Islet of Langerhans (tissue), 1 donor: ENCODE data around the gene MPPED2.

Source experiments
- FAIRE-seq: peaks from one replicate; lab custom pipeline; 2011; peaks lifted over from hg19 to GRCh38; lab: Jason Lieb, UNC

MPPED2 gene

GRCh38 chr11:30414806-30415205, 171.3 kb downstream of the MPPED2 start:
- FAIRE-seq, result no peak

- FAIRE-seq, result no peak
These were observed 171.9 kb downstream of the MPPED2 start for GRCh38 chr11:30414244-30414643.

DNA sequence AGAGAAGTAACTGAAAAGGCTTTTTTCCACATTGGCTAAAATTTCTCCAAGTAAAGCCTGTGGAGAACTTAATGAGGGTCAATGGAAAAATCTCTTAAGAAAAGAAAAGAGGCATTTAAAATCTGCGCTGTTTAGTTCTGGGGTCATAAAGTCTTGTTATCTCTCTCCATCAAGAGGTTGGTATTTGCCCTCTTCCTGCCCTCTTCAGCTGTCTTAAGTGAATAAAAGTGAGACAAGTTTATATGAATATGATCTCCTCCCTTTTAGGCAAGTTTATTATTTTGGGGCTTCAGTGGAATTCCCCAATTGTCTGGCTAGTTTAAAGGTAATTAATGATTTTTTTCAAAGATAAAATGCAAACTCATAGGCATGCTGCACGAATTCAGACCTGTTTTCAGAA, 173.6 kb downstream of the MPPED2 start:
- FAIRE-seq, result no peak

DNA sequence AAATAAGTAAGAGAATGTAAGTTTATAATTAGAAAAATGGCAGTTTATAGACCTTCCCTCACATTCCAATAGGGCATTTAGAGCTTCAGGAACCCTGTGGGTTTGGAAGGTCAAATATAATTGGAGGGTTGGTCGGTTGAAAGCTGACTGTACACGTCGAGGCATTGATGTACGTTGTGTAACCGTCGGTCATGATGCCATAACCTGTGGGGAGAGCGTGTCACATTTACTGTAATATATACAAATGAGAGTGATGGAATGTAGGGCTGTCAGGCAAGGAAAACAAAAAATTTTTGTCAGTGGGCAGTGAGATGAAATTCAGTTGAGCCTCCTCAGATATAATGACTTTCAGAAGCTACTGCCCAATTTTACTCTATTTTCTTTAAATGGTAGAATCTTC, 174.8 kb downstream of the MPPED2 start:
- FAIRE-seq, result no peak

GRCh38 chr11:30406978-30407762, 179.0 kb downstream of the MPPED2 start:
- no peak for FAIRE-seq

- no peak for FAIRE-seq
These were observed 180.8 kb downstream of the MPPED2 start for GRCh38 chr11:30405385-30405784.

GRCh38 chr11:30404136-30404535, 182.0 kb downstream of the MPPED2 start:
- FAIRE-seq, result no peak

DNA sequence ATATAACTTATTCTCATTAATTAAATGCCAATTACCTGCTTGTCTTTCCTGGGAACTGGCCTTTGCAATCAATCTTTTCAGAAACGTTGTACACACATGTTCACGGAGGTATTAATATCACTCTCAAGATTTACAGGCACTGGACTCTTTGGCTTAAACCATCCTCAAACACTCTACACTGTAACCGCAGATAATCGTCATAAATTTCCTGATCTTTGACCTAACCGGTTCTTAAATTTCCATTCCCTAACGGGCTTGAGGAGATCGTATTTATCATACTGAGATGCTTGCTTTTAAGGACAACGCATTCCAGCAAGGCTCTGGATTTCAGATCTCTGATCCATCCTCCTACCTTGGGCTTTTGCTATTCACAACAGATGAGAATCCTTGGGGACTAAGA, 190.4 kb downstream of the MPPED2 start:
- FAIRE-seq, result no peak

GRCh38 chr11:30393012-30393411, 193.1 kb downstream of the MPPED2 start:
- FAIRE-seq, result no peak

- no peak for FAIRE-seq
These were observed 193.8 kb downstream of the MPPED2 start for GRCh38 chr11:30392221-30392784.

GRCh38 chr11:30388957-30389356, 197.2 kb downstream of the MPPED2 start:
- no peak for FAIRE-seq

DNA sequence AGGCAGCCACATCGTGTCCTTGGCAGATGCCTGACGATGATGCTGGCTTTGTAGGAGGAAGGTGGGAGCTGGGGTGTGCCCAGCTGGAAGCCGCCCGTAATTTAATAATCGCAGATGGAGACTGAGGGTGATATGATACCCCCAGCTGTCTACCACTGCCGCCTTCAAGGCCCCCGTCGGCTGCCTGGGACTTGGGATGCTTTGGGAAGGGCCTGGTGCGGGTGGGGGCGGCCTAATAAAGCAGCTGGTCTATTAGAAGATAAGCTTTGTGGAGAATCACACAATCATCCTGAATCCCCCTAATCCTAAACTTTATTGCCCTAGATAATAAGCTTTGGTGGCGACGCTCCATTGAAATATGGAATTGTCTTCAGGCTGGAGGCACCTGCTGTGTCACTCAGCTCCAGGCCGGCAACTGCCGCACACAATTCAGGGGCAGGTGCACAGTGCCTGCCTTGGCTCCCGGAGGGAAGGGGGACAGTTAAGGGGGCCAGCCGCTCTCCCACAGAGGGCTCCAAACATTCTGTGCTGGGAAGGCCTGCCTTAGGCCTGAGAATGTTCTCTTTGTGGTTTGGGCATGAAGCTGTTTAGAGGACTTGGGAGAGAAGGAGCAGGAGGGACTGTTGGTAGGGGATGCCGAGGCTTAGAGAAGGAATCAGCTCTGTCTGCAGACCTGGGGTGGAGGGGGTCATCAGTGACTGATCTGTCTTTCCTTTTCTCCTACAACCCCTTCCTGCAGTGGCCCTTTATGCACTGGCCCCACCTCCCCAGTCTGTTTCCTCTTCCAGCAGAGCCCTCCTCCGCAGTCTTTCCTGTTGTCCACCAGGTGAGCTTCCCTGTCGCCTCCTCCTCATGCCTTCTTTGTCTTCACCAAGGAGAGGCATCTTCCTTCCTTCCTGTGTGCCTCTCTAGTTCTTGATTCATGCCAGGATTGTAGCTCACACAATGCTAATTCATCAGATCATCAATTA, 198.0 kb downstream of the MPPED2 start:
- FAIRE-seq, result no peak

DNA sequence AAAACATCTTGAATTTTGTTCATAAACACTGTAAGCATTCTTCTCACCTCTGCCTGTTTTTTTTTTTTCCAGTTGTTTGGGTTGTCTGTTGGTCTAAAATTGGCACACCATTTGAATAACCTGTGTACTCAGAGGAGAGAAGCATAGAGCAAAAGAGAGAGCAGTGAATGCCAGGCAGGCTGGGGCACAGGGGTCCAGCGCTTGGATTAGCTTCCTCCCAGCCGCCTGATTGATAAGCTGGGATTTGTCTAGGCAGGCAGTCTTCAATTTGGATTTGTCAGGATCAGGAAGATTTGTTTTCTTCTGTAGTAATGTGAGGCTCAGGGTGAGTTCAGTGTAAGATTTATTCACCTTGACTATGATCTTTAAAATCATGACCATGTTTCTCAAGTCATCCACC, 204.3 kb downstream of the MPPED2 start:
- FAIRE-seq, result no peak

GRCh38 chr11:30380846-30381245, 205.3 kb downstream of the MPPED2 start:
- FAIRE-seq, result no peak

DNA sequence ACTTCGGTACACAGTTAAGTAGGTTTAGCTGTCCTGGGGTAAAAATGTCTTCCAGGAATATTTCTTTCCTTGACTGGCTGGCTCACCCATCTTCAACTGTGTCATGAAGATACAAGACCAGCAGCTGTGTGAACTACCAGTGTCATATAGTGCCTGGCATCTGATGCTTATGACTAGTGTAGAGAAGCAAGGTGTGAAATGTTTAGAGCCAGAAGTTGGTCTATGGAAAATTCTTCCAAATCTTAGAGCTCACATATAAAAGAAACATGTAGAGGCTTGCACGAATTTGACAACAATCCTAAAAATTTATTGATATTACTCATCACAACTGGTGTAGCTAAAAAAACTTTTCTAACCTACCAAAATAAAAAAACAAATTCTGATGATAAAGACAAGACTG, 208.8 kb downstream of the MPPED2 start:
- FAIRE-seq, result no peak

DNA sequence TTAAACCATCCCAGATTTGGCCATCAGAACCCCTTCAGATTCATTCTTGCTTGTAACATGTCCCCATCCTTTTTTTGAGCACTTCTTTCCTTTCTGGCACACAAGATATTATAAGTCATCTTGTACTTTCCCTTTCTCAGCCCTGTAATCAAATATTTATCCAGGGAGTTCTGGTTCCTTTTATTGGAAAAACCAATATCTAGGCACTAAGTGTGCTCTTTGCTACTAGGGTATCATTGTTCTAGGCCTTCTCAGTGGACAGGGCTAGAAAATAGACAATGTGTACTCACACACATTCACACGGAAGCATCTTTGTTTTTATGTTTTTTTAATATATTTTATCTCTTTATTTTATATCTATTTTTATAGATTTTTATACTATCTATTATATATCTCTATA, 216.0 kb downstream of the MPPED2 start:
- no peak for FAIRE-seq

GRCh38 chr11:30368394-30368793, 217.8 kb downstream of the MPPED2 start:
- no peak for FAIRE-seq

DNA sequence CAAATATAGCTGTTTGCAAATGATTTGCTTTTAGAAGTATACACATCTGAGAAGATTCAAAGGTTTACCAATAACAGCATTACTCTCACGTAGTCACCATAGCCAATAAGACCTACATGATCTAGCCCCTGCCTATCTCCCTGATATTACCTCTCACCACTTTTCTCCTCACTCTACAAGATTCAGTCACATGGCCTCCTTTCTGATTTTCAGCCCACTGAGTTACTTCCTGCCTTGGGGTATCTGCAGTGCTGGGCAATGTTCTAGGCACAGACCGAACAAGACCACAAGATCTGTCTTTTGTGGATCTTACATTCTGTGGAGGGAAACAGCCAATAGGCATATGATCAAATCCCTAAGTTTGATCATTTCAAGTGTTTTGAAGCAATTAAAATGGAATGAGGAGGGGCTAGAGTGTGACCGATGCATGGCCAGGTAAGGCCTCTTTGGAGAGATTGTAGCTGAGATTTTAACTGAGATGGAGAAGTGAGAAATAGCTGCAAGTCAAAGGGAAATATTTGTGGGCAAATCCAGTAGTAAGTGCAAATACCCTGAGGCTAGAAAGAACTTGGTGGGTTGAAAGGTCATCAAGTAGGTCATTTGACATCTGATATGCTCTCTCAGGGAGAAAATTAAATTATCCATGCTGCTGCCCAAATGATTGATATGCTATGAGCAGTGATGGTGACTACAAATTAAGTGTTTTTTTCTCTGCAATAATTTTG, 220.2 kb downstream of the MPPED2 start:
- FAIRE-seq, result no peak

DNA sequence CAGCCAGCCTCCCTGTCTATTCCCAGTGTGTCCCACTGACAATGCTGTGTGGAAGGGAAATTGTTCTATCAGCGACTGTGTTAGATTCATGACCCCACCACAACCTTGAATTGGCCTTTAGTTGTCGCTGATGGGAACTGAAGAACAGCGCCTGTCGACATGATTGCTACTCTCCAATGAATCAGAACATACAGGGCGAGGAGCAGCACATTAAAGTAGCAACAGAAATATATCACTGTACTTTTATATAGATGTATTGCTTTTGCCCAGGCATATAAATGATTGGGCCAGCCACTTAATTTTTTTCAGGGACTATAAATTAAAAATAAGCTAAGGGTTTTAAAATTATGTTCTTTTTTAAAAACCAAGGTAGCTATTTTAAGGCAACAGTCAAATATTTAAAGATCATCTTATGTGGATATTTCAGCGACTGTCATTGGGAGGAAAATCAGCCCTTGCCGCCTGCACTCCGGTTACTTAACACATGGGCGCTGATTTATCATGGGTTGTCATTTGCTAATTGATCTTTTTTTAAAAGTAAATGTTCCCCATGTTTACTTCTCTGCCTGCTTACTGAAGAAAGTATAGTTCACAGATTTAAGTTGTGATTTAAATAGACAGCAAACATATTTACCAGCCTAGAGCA, 221.2 kb downstream of the MPPED2 start:
- no peak for FAIRE-seq

GRCh38 chr11:30364139-30364836, 221.9 kb downstream of the MPPED2 start:
- FAIRE-seq, result no peak

DNA sequence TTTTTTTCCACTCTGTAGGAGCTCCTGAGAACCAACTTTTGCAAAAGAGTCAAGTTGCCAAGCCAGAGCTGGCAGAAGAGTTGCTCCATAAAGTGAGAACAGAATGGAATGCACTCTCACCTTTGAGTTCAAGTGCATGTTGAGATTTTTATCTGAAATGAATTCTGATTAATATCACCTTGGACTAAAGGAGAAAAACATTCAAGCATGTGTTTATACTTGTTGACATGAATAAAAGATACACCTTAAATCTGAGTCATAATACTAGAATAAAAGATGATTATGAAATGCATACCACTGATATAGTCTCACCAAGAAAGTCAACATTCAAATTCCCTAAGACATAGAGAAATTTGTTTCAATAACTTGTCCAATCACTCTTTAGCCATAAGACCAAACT, 225.4 kb downstream of the MPPED2 start:
- no peak for FAIRE-seq
